K562 (cell line): ENCODE results near the gene LATS1. TPM values are rescaled to one million over a fixed set of nuclear protein-coding genes. Genes with fewer than 3 reads are reported as not detected.
A peak's percentile ranks its signal among the peaks of the same experiment; 100 is the strongest.

Source experiments
- ATAC-seq: fragments of 200-7000 bp; cut with Tn5 transposase; 3 replicates; pipeline ENCODE4 v1.9.1; 2020; ENCODE audit warnings: moderate library complexity
- BruUV-seq: library from RNA; stranded (reverse); fragments of 400-500 nt; replicated peaks from 2 replicates; lab custom pipeline; 2021; lab: Mats Ljungman, UMichigan
- CTCF ChIA-PET: fragments of 300-600 bp; formaldehyde crosslinking; extraction: SDS; loops from one replicate; lab custom pipeline; 2021; ENCODE audit warnings: low intra/inter-chr PET ratio; lab: Yijun Ruan, JAX
- POLR2A ChIA-PET: fragments of 300-600, 350-650 bp; sonication (Branson Sonifier 250); formaldehyde crosslinking; extraction: SDS; loops from one replicate; lab custom pipeline; 2021; ENCODE audit warnings: antibody characterized with exemption, inconsistent platforms; lab: Yijun Ruan, JAX
- DNase-seq, 4 experiments: peaks; one replicate each; pipeline versions ENCODE4 v3.0.0 to v3.0.0-alpha.2; 2011 to 2018; ENCODE audit warnings: low spot score in 3 of 4, mixed read lengths in 3 of 4; ENCODE audit errors: extremely low read depth in 1 of 4
- FAIRE-seq: peaks from 2 replicates; lab custom pipeline; 2011; peaks lifted over from hg19 to GRCh38; lab: Jason Lieb, UNC
- H2AFZ ChIP-seq: 2 replicates; pipeline ENCODE4 v1.6.0; 2011; ENCODE audit warnings: low read depth, low read length, control low read depth, inconsistent platforms
- H3K27ac ChIP-seq: fragments of 200-600 bp; 3 replicates; pipeline ENCODE4 v1.8.0; 2011; ENCODE audit warnings: low read depth, mild to moderate bottlenecking, control low read depth, inconsistent platforms, low read length, moderate library complexity, mixed read lengths; ENCODE audit errors: extremely low read depth
- H3K27me3 ChIP-seq, 2 experiments: fragments of 300-600 bp in 1 of 2; 2 replicates in 1 of 2; 3 replicates in 1 of 2; pipeline versions ENCODE4 v1.6.0 to v1.8.0; 2011; ENCODE audit warnings: inconsistent platforms in 2 of 2, low read length in 2 of 2, mild to moderate bottlenecking in 1 of 2, mixed read lengths in 1 of 2, moderate library complexity in 1 of 2; ENCODE audit not compliant: control insufficient read depth in 2 of 2, insufficient read depth in 2 of 2
- H3K36me3 ChIP-seq: fragments of 300-600 bp; 3 replicates; pipeline ENCODE4 v1.8.0; 2011; ENCODE audit warnings: mild to moderate bottlenecking, low read length, inconsistent platforms; ENCODE audit not compliant: control insufficient read depth, insufficient read depth
- H3K4me1 ChIP-seq, 2 experiments: fragments of 200-600 bp in 1 of 2; replicated peaks in 1 of 2; 2 replicates in 1 of 2; 3 replicates in 1 of 2; pipeline versions ENCODE4 v1.5.1 to v1.8.0; 2011; ENCODE audit warnings: inconsistent platforms in 2 of 2, low read length in 2 of 2, mild to moderate bottlenecking in 1 of 2, mixed read lengths in 1 of 2, moderate library complexity in 1 of 2; ENCODE audit not compliant: control insufficient read depth in 2 of 2, insufficient read depth in 2 of 2
- H3K4me2 ChIP-seq: 2 replicates; pipeline ENCODE4 v1.6.1; 2011; ENCODE audit warnings: low read length, control low read depth, inconsistent platforms, mixed read lengths; ENCODE audit not compliant: insufficient read depth
- H3K4me3 ChIP-seq: fragments of 200-600 bp; sonication (generic), shearing (Covaris generic); 2 replicates; pipeline ENCODE4 v1.5.1; 2016; ENCODE audit warnings: control low read depth, inconsistent platforms
- H3K79me2 ChIP-seq: fragments of 200-600 bp; 3 replicates; pipeline ENCODE4 v1.8.0; 2011; ENCODE audit warnings: low read length, inconsistent platforms; ENCODE audit not compliant: control insufficient read depth, insufficient read depth
- H3K9ac ChIP-seq, 2 experiments: 2 replicates each; pipeline versions ENCODE4 v1.6.0 to v1.6.1; 2011; ENCODE audit warnings: low read depth in 2 of 2, low read length in 2 of 2, control low read depth in 1 of 2, inconsistent platforms in 1 of 2, mild to moderate bottlenecking in 1 of 2, mixed read lengths in 1 of 2; ENCODE audit not compliant: insufficient read depth in 1 of 2
- H3K9me1 ChIP-seq: one replicate; pipeline ENCODE4 v1.6.0; 2011; ENCODE audit warnings: inconsistent platforms, mild to moderate bottlenecking, low read length, moderate library complexity; ENCODE audit not compliant: control insufficient read depth, insufficient read depth
- H3K9me3 ChIP-seq: replicated peaks from 2 replicates; pipeline ENCODE4 v1.5.1; 2011; ENCODE audit warnings: low read depth, low read length, inconsistent platforms; ENCODE audit not compliant: control insufficient read depth, insufficient read depth
- H4K20me1 ChIP-seq: replicated peaks from 2 replicates; pipeline ENCODE4 v1.6.1; 2011; ENCODE audit warnings: low read length, inconsistent platforms, mixed read lengths; ENCODE audit not compliant: control insufficient read depth, insufficient read depth
- C11orf30 ChIP-seq: fragments of 450-650 bp; IDR thresholded peaks from 2 replicates; pipeline ENCODE4 v1.6.1; 2016; ENCODE audit warnings: low read depth, mild to moderate bottlenecking
- ESRRA ChIP-seq: fragments of 450-650 bp; IDR thresholded peaks from 2 replicates; pipeline ENCODE4 v1.6.1; 2014; ENCODE audit warnings: low read depth, mild to moderate bottlenecking, moderate library complexity, borderline replicate concordance
- MTA3 ChIP-seq: fragments of 450-650 bp; formaldehyde crosslinking; IDR thresholded peaks from 2 replicates; pipeline ENCODE4 v1.6.1; 2017; ENCODE audit warnings: mild to moderate bottlenecking, borderline replicate concordance
- WGBS: fragments of 100-300 bp; shearing (Covaris generic); methylation state at CpG from one replicate; pipeline ENCODE4 v1.1.6; 2016; ENCODE audit warnings: low coverage, mixed read lengths; ENCODE audit not compliant: insufficient coverage; ENCODE audit errors: missing lambda C conversion rate; 5-methylcytosine and 5-hydroxymethylcytosine counted together
- in situ Hi-C: fragments of 300-500 bp; cut with MboI; formaldehyde crosslinking; loops from 4 replicates; pipeline ENCODE4 v1.15.0; 2018; ENCODE audit warnings: inconsistent platforms, mixed read lengths
- intact Hi-C: fragments of 100-400 bp; cut with micrococcal nuclease; formaldehyde crosslinking; loops from 2 replicates; pipeline ENCODE4 v1.14.2; 2022
- polyA plus RNA-seq, 8 experiments: library from polyadenylated mRNA; depleted of rRNA in 4 of 8; stranded (reverse) in 5 of 8; unstranded in 3 of 8; fragments of >200 nt; fragmentation: Nextera tagmentation in 2 of 8; fragmentation: Illumina TruSeq in 1 of 8; extraction: Ambion mirVana in 2 of 8; extraction: Trizol in 1 of 8; gene quantifications; 2 replicates each; pipeline versions ENCODE4 v1.2.1 to v1.2.3, GENCODE V29; 2011 to 2014; ENCODE audit warnings: inconsistent platforms in 1 of 8, missing spikeins in 1 of 8
- total RNA-seq, 7 experiments: library from RNA; depleted of rRNA in 6 of 7; stranded (reverse); fragments of >200 nt in 6 of 7; fragmentation: Illumina TruSeq in 2 of 7; extraction: Trizol in 2 of 7; gene quantifications; 2 replicates each; pipeline versions ENCODE4 v1.2.1 to v1.2.3, GENCODE V29; 2011 to 2021; ENCODE audit warnings: low replicate concordance in 1 of 7
- TF ChIP-seq, protein P1 (sequence below), 2 experiments: fragments of 450-650 bp in 1 of 2; sonication (generic) in 1 of 2; formaldehyde crosslinking in 1 of 2; IDR thresholded peaks in 1 of 2; conservative IDR thresholded peaks in 1 of 2; 2 replicates each; pipeline versions ENCODE4 v1.6.1 to v1.8.1; 2016 to 2023; ENCODE audit warnings: mild to moderate bottlenecking in 2 of 2, moderate library complexity in 2 of 2, inconsistent platforms in 1 of 2, missing genetic modification reagents in 1 of 2

Gene LATS1
- total and polyA plus RNA-seq, 9 of the 15 experiments (the other 6 are each of a cell fraction or from before 2014, with no cell fraction given), result 5.0 to 36.3 (median 18.4) TPM

DNA sequence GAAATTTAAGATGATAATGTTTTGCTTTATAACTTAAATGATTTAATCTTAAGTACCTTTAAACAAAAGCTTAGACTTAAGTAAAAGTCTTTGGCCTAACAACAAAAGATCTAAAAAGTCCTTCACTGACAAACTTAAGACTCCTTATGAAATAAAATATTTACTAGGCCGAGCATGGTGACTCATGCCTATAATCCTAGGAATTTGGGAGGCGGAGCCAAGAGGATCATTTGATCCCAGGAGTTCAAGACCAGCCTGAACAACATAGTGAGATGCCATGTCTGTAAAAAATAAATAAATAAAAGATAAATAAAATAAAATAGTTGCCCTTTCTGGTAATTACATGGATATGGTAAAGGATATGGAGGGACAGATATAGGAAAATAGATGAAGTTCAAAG is 81.8 kb downstream of the LATS1 start:
- ChIA-PET POLR2A (interaction anchor here (1.1 kb wide), 1 partner anchor 15 kb away, joined by 3 read pairs; no protein-coding TSS in a partner anchor), CTCF (no interaction called here)
- TF ChIP-seq, protein P1, sequence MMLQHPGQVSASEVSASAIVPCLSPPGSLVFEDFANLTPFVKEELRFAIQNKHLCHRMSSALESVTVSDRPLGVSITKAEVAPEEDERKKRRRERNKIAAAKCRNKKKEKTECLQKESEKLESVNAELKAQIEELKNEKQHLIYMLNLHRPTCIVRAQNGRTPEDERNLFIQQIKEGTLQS (IDR thresholded peaks at IDR 0.05), result peak; percentile 31; the same call in 1 of the 2 replicates
- TF ChIP-seq, protein P1 (CRISPR knock-in tag; conservative IDR thresholded peaks at IDR 0.05), result no peak
- no peak for TF ChIP-seq MTA3
- Histone ChIP-seq H3K27ac (no peak overlapping the region), H3K9me1 (no peaks in the 10 kb centered on the region), H3K9ac (no peak overlapping the region), H3K79me2 (peaks cover 10% of the 10 kb centered on the region), H3K9me3 (no peaks in the 10 kb centered on the region), H4K20me1 (no peaks in the 10 kb centered on the region), H3K4me3 (no peak overlapping the region), H3K4me2 (no peak overlapping the region), H3K27me3 (no peaks in the 10 kb centered on the region), H2AFZ (no peak overlapping the region), H3K4me1 (no peaks in the 10 kb centered on the region), H3K36me3 (peaks cover 37% of the 10 kb centered on the region; the same call in 2 of the 3 replicates)
- intact Hi-C loops, result no loop called here
- DNase-seq (no peak), ATAC-seq (no peak), FAIRE-seq (no peak)
- 70% methylated on average over 2 of the region's 2 CpGs for WGBS
- BruUV-seq, result no TSS peak
- in situ Hi-C loops, result no loop called here

DNA sequence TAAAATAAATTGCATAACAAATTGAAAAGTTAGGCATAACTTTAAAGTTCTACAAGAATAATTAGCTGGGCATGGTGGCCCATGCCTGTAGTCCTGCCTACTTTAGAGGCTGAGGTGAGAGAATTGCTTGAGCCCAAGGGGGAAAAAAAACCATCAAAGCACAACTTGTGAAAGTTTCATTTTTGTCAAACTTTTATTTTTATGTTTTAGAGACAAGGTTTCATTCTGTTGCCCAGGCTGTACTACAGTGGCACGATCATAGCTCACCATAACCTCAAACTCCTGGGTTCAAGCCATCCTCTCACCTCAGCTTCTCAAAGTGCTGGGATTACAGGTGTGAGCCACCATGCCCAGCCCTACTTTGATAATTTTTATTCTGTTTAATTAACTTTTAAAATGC is 83.6 kb downstream of the LATS1 start:
- WGBS, result 95% methylated on average over 1 of the region's 1 CpG
- Histone ChIP-seq H3K9ac (no peak overlapping the region), H2AFZ (no peak overlapping the region), H3K9me1 (no peaks in the 10 kb centered on the region), H3K9me3 (no peaks in the 10 kb centered on the region), H3K4me2 (no peak overlapping the region), H3K79me2 (peaks cover 4% of the 10 kb centered on the region; the same call in 1 of the 3 replicates), H3K4me1 (no peaks in the 10 kb centered on the region), H3K27ac (no peak overlapping the region), H3K36me3 (peaks cover 52% of the 10 kb centered on the region; the same call in 2 of the 3 replicates), H3K4me3 (no peak overlapping the region), H4K20me1 (no peaks in the 10 kb centered on the region), H3K27me3 (no peaks in the 10 kb centered on the region)
- no peak for ATAC-seq
- FAIRE-seq, result no peak
- in situ Hi-C loops (no loop called here), intact Hi-C loops (no loop called here)
- CTCF ChIA-PET, result no interaction called here
- POLR2A ChIA-PET, result interaction anchor here (0.6 kb wide), 1 partner anchor 10 kb away, joined by 4 read pairs; no protein-coding TSS in a partner anchor
- 0 out of 2 replicates have a peak, but pooled peaks have one; percentile 4 for TF ChIP-seq C11orf30
- no peak for TF ChIP-seq ESRRA
- BruUV-seq, result no TSS peak
- no peak for DNase-seq
